SK-N-SH treated with all-trans-retinoic acid at 6 μM for 48 hours (cell line): Measurements from ENCODE around the gene PTPN6.

Experiments used
- ATAC-seq: fragments of 200-7000 bp; cut with Tn5 transposase; 3 replicates; pipeline ENCODE4 v1.9.1; 2020; ENCODE audit warnings: mild to moderate bottlenecking, moderate library complexity
- ARNTL ChIP-seq: fragments of 450-650 bp; formaldehyde crosslinking; IDR thresholded peaks from 2 replicates; pipeline ENCODE4 v1.5.0; 2020; ENCODE audit warnings: low read depth, mild to moderate bottlenecking, moderate library complexity, borderline replicate concordance
- BACH2 ChIP-seq: fragments of 250-450 bp; sonication (Bioruptor Pico); IDR thresholded peaks from 2 replicates; pipeline ENCODE4 v1.9.0; 2021; ENCODE audit warnings: mild to moderate bottlenecking, borderline replicate concordance
- CREB5 ChIP-seq: fragments of 250-450 bp; sonication (Bioruptor Pico); IDR thresholded peaks from 2 replicates; pipeline ENCODE4 v1.5.1; 2020; ENCODE audit warnings: low read depth, mild to moderate bottlenecking, moderate library complexity
- CSDC2 ChIP-seq: fragments of 250-450 bp; sonication (Bioruptor Pico); IDR thresholded peaks from 2 replicates; pipeline ENCODE4 v1.5.0; 2020; ENCODE audit warnings: mild to moderate bottlenecking, moderate library complexity
- CSRNP3 ChIP-seq: fragments of 250-450 bp; sonication (Bioruptor Pico); IDR thresholded peaks from 2 replicates; pipeline ENCODE4 v1.5.1; 2021; ENCODE audit warnings: mild to moderate bottlenecking, moderate library complexity
- ESRRG ChIP-seq: fragments of 250-450 bp; sonication (Bioruptor Pico); IDR thresholded peaks from 2 replicates; pipeline ENCODE4 v1.6.1; 2021; ENCODE audit warnings: mild to moderate bottlenecking
- GLIS3 ChIP-seq: fragments of 250-450 bp; sonication (Bioruptor Pico); IDR thresholded peaks from 2 replicates; pipeline ENCODE4 v1.5.0; 2020; ENCODE audit warnings: mild to moderate bottlenecking, moderate library complexity
- ISL1 ChIP-seq: fragments of 250-450 bp; sonication (Bioruptor Pico); IDR thresholded peaks from 2 replicates; pipeline ENCODE4 v2.1.2; 2022; ENCODE audit warnings: mild to moderate bottlenecking, moderate library complexity
- OSR1 ChIP-seq: fragments of 250-450 bp; sonication (Bioruptor Pico); IDR thresholded peaks from 2 replicates; pipeline ENCODE4 v1.8.0; 2022; ENCODE audit warnings: moderate library complexity, mild to moderate bottlenecking, inconsistent platforms
- PATZ1 ChIP-seq: fragments of 250-450 bp; sonication (Bioruptor Pico); IDR thresholded peaks from 2 replicates; pipeline ENCODE4 v1.8.0; 2020; ENCODE audit warnings: mild to moderate bottlenecking, moderate library complexity, borderline replicate concordance
- POU6F1 ChIP-seq: fragments of 250-450 bp; sonication (Bioruptor Pico); IDR thresholded peaks from 2 replicates; pipeline ENCODE4 v1.8.0; 2021; ENCODE audit warnings: low read depth, mild to moderate bottlenecking, moderate library complexity, borderline replicate concordance
- PPARA ChIP-seq: fragments of 250-450 bp; sonication (Bioruptor Pico); IDR thresholded peaks from 2 replicates; pipeline ENCODE4 v1.5.0; 2020; ENCODE audit warnings: mild to moderate bottlenecking, borderline replicate concordance
- RARB ChIP-seq: fragments of 250-450 bp; sonication (Bioruptor Pico); IDR thresholded peaks from 2 replicates; pipeline ENCODE4 v1.8.0; 2021; ENCODE audit warnings: mild to moderate bottlenecking, moderate library complexity
- SNAI2 ChIP-seq: fragments of 250-450 bp; sonication (Bioruptor Pico); IDR thresholded peaks from 2 replicates; pipeline ENCODE4 v1.5.0; 2020; ENCODE audit warnings: mild to moderate bottlenecking, moderate library complexity
- TCF4 ChIP-seq: fragments of 250-450 bp; sonication (Bioruptor Pico); IDR thresholded peaks from 2 replicates; pipeline ENCODE4 v1.8.0; 2021; ENCODE audit warnings: mild to moderate bottlenecking, moderate library complexity, borderline replicate concordance
- TOX ChIP-seq: fragments of 250-450 bp; sonication (Bioruptor Pico); IDR thresholded peaks from 2 replicates; pipeline ENCODE4 v1.8.0; 2021; ENCODE audit warnings: mild to moderate bottlenecking, moderate library complexity, borderline replicate concordance
- TSHZ2 ChIP-seq: fragments of 250-450 bp; sonication (Bioruptor Pico); IDR thresholded peaks from 2 replicates; pipeline ENCODE4 v1.5.0; 2020; ENCODE audit warnings: mild to moderate bottlenecking, moderate library complexity
- ZC3H10 ChIP-seq: fragments of 250-450 bp; sonication (Bioruptor Pico); IDR thresholded peaks from 2 replicates; pipeline ENCODE4 v1.5.1; 2021; ENCODE audit warnings: mild to moderate bottlenecking, moderate library complexity
- ZFP3 ChIP-seq: fragments of 250-450 bp; sonication (Bioruptor Pico); IDR thresholded peaks from 2 replicates; pipeline ENCODE4 v1.5.0; 2020; ENCODE audit warnings: mild to moderate bottlenecking, moderate library complexity
- ZFP30 ChIP-seq: fragments of 450-650 bp; formaldehyde crosslinking; IDR thresholded peaks from 2 replicates; pipeline ENCODE4 v1.5.0; 2022; ENCODE audit warnings: mild to moderate bottlenecking, moderate library complexity
- ZNF565 ChIP-seq: fragments of 450-650 bp; formaldehyde crosslinking; conservative IDR thresholded peaks from 2 replicates; pipeline ENCODE4 v1.5.0; 2020; ENCODE audit warnings: low read depth, mild to moderate bottlenecking, moderate library complexity
- ZNF70 ChIP-seq: fragments of 450-650 bp; formaldehyde crosslinking; IDR thresholded peaks from 2 replicates; pipeline ENCODE4 v1.5.0; 2020; ENCODE audit warnings: mild to moderate bottlenecking, moderate library complexity
- ZNF8 ChIP-seq: fragments of 450-650 bp; formaldehyde crosslinking; IDR thresholded peaks from 2 replicates; pipeline ENCODE4 v1.5.0; 2020; ENCODE audit warnings: mild to moderate bottlenecking, moderate library complexity

Gene PTPN6

GRCh38 chr12:6943389-6943721, 7.8 kb upstream of the PTPN6 start:
- ATAC-seq: peak; percentile 69
- TF ChIP-seq ZFP3 (no peak), CREB5 (CRISPR knock-in tag) (no peak; the same call in 1 of the 2 replicates), GLIS3 (CRISPR knock-in tag) (no peak), ESRRG (no peak; the same call in 1 of the 2 replicates), TOX (CRISPR knock-in tag) (no peak; the same call in 1 of the 2 replicates), ARNTL (no peak), PPARA (CRISPR knock-in tag) (no peak), ZC3H10 (0 out of 2 replicates have a peak, but pooled peaks have one; percentile 1)

GRCh38 chr12:6943722-6944380, 7.3 kb upstream of the PTPN6 start, which contains the start of the genes C12orf57 and RNU7-1:
Gene C12orf57 (plus strand): TSS chr12:6944022. CDS start chr12:6944122, 100 bp downstream.
Gene RNU7-1 (plus strand): TSS chr12:6943816.
- no peak for TF ChIP-seq OSR1 (CRISPR knock-in tag)
- peak; percentile 94 for TF ChIP-seq SNAI2 (CRISPR knock-in tag)
- peak; percentile 98 for TF ChIP-seq TOX (CRISPR knock-in tag)
- no peak for TF ChIP-seq BACH2
- TF ChIP-seq ESRRG: peak; percentile 99
- peak; percentile 66; the same call in 1 of the 2 replicates for TF ChIP-seq ZFP3
- peak; percentile 79 for TF ChIP-seq TCF4 (CRISPR knock-in tag)
- peak; percentile 97 for TF ChIP-seq PPARA (CRISPR knock-in tag)
- TF ChIP-seq CSRNP3 (CRISPR knock-in tag): peak; percentile 99
- peak; percentile 80 for TF ChIP-seq ZNF8 (CRISPR knock-in tag)
- peak; percentile 100 for TF ChIP-seq CREB5 (CRISPR knock-in tag)
- TF ChIP-seq ZFP30 (CRISPR knock-in tag): peak; percentile 83
- peak; percentile 90 for TF ChIP-seq TSHZ2 (CRISPR knock-in tag)
- peak; percentile 92 for TF ChIP-seq ARNTL
- TF ChIP-seq RARB: peak; percentile 99
- peak; percentile 99 for TF ChIP-seq PATZ1
- peak; percentile 100 for TF ChIP-seq GLIS3 (CRISPR knock-in tag)
- TF ChIP-seq ZC3H10: peak; percentile 98
- TF ChIP-seq POU6F1: peak; percentile 99
- TF ChIP-seq ZNF565 (CRISPR knock-in tag): peak; percentile 98
- TF ChIP-seq ISL1 (CRISPR knock-in tag): no peak
- TF ChIP-seq CSDC2 (CRISPR knock-in tag): peak; percentile 77
- peak; percentile 77 for TF ChIP-seq ZNF70 (CRISPR knock-in tag)
- ATAC-seq: peak; percentile 70
